Activated naive CD8-positive, alpha-beta T cell treated with anti-CD3 and anti-CD28 coated beads for 36 hours (primary cell): ENCODE results near the gene PHF20. TPM values are rescaled to one million over a fixed set of nuclear protein-coding genes. Genes with fewer than 3 reads are reported as not detected.
"Not testable (repeated sequence)": the region's sequence is repeated elsewhere in the genome, so short reads cannot be mapped to it uniquely, and the experiment has no call there.

Experiments
- DNase-seq: peaks from one replicate; pipeline ENCODE4 v3.0.0; 2021
- H3K27ac Mint-ChIP-seq: one replicate; pipeline ENCODE4 v1.8.0; 2022; ENCODE audit warnings: mild to moderate bottlenecking, moderate library complexity, mixed read lengths
- H3K27me3 Mint-ChIP-seq: one replicate; pipeline ENCODE4 v1.8.0; 2022; ENCODE audit warnings: mild to moderate bottlenecking, mixed read lengths
- H3K36me3 Mint-ChIP-seq: one replicate; pipeline ENCODE4 v1.8.0; 2021; ENCODE audit warnings: mild to moderate bottlenecking, mixed read lengths
- H3K4me1 Mint-ChIP-seq: one replicate; pipeline ENCODE4 v1.8.0; 2021; ENCODE audit warnings: mixed read lengths
- H3K4me3 Mint-ChIP-seq: one replicate; pipeline ENCODE4 v1.8.0; 2022; ENCODE audit warnings: mild to moderate bottlenecking, moderate library complexity, mixed read lengths
- H3K9me3 Mint-ChIP-seq: one replicate; pipeline ENCODE4 v1.8.0; 2022; ENCODE audit warnings: mixed read lengths
- total RNA-seq, 2 experiments: library from RNA; stranded (reverse); gene quantifications; one replicate each; pipeline ENCODE4 v1.2.3, GENCODE V29; 2021

Gene PHF20
- total RNA-seq, 2 experiments from 2014 or later = 50.2 to 50.6 TPM

DNA sequence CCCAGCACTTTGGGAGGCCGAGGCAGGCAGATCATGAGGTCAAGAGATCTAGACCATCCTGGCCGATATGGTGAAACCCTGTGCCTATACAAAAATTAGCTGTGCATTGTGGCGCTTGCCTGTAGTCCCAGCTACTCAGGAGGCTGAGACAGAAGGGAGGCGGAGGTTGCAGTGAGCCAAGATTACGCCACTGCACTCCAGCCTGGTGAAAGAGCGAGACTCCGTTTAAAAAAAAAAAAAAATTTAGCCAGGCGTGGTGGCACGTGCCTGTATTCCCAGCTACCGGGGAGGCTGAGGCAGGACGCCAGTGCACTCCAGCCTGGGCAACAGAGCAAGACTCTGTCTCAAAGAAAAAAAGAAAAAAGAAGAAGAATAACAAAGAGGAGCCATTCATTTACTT lies 10.3 kb upstream of the PHF20 start:
- H3K27me3 Mint-ChIP-seq, DNase-seq, H3K36me3 Mint-ChIP-seq, H3K27ac Mint-ChIP-seq, H3K9me3 Mint-ChIP-seq, H3K4me1 Mint-ChIP-seq, H3K4me3 Mint-ChIP-seq: not testable (repeated sequence)

DNA sequence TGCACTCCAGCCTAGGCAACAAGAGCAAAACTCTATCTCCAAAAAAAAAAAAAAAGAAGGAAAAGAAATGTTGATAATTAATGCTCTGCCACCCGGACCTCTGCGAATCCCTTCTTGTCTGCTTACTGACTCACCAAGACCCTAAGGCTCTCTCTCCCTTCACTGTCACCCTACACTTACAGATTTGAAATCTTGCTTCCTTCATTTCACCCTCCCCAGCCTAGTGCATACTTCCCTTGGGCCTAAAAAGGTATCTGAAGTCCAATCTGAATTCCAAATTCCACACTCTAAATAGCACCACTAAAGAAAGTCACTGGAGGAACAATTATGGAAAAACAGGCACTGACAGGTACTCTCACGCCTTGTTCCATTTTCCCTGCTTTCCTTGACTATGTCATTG lies 9.4 kb upstream of the PHF20 start:
- peaks cover 2% of the 10 kb centered on the region for H3K4me1 Mint-ChIP-seq
- H3K4me3 Mint-ChIP-seq = no peak overlapping the region
- no peaks in the 10 kb centered on the region for H3K36me3 Mint-ChIP-seq
- no peak overlapping the region for H3K27ac Mint-ChIP-seq
- H3K27me3 Mint-ChIP-seq = no peaks in the 10 kb centered on the region
- no peaks in the 10 kb centered on the region for H3K9me3 Mint-ChIP-seq
- DNase-seq = no peak

DNA sequence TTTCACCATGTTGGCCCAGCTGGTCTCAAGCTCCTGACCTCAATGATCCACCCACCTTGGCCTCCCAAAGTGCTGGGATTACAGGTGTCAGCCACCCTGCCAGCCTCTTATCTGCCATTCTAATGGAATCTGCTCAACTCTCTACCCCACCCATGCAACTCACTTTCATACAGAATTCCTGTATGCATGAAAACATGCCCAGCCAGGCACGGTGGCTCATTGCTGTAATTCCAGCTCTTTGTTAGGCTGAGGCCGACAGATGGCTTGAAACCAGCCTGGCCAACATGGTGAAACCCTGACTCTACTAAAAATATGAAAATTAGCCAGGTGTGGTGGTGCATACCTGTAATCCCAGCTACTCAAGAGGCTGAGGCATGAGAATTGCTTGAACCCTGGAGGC lies 6.9 kb upstream of the PHF20 start:
- peaks cover 22% of the 10 kb centered on the region for H3K4me1 Mint-ChIP-seq
- H3K9me3 Mint-ChIP-seq, H3K4me3 Mint-ChIP-seq, DNase-seq, H3K36me3 Mint-ChIP-seq, H3K27ac Mint-ChIP-seq, H3K27me3 Mint-ChIP-seq: not testable (repeated sequence)

DNA sequence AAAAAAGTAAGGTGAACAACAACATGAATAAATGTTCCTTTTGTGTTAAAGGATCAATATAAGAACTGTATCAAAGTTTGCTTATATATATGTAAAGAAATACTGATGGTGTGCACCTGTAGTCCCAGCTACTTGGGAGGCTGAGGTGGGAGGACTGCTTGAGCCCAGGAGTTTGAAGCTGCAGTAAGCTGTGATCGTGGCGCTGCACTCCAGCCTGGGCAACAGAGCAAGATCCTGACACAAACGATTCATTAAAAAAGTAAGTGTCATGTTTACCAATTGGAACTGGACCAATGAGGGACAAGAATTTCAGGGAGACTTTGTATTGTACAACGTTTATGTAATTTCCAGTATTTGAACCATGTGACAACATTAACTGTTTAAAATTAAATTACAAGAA lies 5.0 kb upstream of the PHF20 start:
- no peak overlapping the region for H3K27ac Mint-ChIP-seq
- peaks cover 29% of the 10 kb centered on the region for H3K4me1 Mint-ChIP-seq
- DNase-seq = no peak
- peaks cover 7% of the 10 kb centered on the region for H3K9me3 Mint-ChIP-seq
- no peaks in the 10 kb centered on the region for H3K27me3 Mint-ChIP-seq
- H3K36me3 Mint-ChIP-seq = peaks cover 10% of the 10 kb centered on the region
- H3K4me3 Mint-ChIP-seq = no peak overlapping the region

DNA sequence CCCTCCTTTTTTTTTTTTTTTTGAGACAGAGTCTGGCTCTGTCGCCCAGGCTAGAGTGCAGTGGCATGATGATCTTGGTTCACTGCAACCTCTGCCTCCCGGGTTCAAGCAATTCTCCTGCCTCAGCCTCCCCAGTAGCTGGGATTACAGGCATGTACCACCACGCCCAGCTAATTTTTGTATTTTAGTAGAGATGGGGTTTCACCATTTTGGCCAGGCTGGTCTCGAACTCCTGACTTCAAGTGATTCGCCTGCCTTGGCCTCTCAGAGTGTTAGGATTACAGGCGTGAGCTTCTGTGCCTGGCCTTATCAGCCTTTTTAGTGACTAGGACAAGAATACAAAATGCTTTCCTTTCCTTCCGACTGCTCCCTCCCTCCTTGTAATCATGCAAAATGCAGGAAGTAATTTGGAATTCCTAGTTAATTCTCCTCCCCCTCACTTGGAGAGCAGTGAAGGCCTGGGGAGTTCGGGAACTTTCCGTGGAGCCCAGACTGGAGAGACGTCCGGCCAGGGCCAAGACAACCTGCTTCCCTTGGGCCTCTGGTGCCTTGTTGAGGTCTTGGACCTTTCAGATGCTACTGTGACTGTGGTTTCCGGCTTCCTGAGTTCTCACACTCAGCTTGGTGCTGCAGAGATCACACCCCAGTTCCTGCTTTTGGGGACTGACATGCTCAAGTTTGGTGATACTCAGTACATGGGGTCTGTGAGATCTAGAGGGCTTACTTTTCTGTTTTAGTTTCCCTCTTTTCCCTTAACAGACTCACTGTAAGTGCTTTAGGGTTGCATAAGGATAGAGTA lies 3.9 kb upstream of the PHF20 start:
- no peaks in the 10 kb centered on the region for H3K27me3 Mint-ChIP-seq
- H3K4me3 Mint-ChIP-seq = peak overlapping the region; percentile 85
- peaks cover 29% of the 10 kb centered on the region for H3K4me1 Mint-ChIP-seq
- DNase-seq = peak; percentile 63
- H3K9me3 Mint-ChIP-seq = peaks cover 7% of the 10 kb centered on the region
- peak overlapping the region; percentile 99 for H3K27ac Mint-ChIP-seq
- peaks cover 10% of the 10 kb centered on the region for H3K36me3 Mint-ChIP-seq

DNA sequence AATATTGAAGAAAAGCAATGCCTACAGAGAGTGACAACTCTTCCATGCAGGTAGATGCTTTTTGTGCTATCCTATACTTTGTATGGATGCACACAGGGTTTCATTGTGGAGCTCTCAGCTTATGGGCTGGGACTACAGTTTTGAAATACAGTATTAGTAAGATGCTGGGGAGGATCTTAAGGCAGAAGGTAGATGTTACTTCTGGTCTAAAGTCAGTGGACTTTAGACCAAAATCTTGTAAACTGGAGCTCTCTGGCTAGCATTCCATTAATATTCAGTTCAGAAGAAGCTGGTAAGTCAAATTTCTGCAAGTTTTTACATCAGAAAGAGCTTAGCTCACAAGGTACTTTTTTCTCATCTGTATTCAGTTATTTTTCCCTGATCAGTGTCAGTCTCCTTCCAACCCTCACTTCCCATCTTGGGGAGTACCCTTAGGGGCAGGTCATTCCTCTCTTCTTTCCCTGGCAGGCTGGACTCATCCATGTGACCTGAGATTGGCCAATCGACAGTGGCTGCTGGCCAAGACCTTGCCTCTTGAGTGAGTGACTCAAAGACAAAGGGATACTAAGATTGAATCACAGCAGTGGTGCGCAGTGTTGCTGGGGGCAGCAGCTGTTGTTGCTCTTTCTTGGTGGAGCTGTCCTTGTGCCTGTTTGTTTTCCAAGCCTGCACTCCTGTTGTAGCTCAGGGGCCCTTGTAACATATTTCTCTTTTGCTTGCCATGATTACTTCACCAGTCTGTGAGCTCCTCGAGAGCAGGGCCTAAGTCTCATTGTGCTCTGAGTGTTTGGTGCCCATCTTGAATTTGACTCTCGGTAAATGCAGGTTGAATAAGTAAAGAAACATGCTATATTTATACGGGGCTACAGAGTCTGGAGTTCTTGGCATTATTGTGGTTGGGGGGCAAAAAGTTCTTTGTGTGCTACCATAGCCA lies 2.8 kb upstream of the PHF20 start:
- DNase-seq = peak; percentile 55
- Mint-ChIP-seq H3K27me3 (no peaks in the 10 kb centered on the region), H3K4me1 (peaks cover 39% of the 10 kb centered on the region), H3K36me3 (peaks cover 19% of the 10 kb centered on the region), H3K9me3 (peaks cover 7% of the 10 kb centered on the region), H3K27ac (peak overlapping the region; percentile 99), H3K4me3 (no peak overlapping the region)

DNA sequence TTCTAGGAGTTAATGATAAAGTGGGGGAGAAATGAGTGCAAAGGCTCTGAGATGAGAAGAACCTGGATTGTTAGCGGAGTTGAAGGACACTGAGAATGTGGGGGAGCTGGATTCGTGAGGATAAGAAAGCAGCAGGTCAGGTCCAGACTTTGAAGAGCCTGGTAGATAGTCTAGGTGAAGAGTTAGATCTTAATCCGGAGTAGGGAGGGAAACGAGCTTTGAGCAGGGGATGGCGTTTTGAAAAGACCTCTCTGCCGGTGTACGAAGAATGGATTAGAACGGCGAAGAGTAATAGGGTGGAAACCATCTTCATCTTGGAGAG lies 487 bp upstream of the PHF20 start:
- H3K9me3 Mint-ChIP-seq = peaks cover 7% of the 10 kb centered on the region
- peak overlapping the region; percentile 67 for H3K4me3 Mint-ChIP-seq
- peaks cover 50% of the 10 kb centered on the region for H3K4me1 Mint-ChIP-seq
- H3K27me3 Mint-ChIP-seq = no peaks in the 10 kb centered on the region
- H3K27ac Mint-ChIP-seq = peak overlapping the region; percentile 92
- H3K36me3 Mint-ChIP-seq = peaks cover 27% of the 10 kb centered on the region
- no peak for DNase-seq

DNA sequence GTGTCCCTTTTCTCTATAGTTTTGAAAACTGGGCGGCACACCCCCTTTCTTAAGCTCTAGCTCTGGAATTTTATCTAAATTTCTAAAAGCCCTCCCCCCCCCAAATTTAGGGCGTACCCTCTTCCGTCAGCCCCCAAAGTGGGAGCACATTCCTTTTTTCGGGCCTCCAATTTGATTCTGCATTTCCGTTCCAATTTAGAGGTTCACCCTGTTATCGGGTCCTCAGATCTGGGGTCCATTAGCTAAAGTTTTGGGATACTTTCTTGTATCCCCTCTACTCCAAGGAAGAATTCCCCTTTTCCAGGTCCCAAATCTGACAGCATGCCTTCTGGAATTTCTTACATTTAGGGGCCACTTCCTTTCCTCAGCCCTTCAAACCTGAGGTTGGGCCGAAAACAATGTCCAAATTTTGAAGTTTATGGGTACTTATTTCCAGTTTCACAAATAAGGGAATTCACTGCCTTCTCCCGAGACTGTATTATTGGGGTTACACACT lies 796 bp downstream of the PHF20 start:
- peaks cover 37% of the 10 kb centered on the region for H3K36me3 Mint-ChIP-seq
- peak overlapping the region; percentile 93 for H3K27ac Mint-ChIP-seq
- H3K9me3 Mint-ChIP-seq = peaks cover 7% of the 10 kb centered on the region
- H3K4me1 Mint-ChIP-seq = peaks cover 61% of the 10 kb centered on the region
- no peaks in the 10 kb centered on the region for H3K27me3 Mint-ChIP-seq
- DNase-seq = no peak
- peak overlapping the region; percentile 94 for H3K4me3 Mint-ChIP-seq

DNA sequence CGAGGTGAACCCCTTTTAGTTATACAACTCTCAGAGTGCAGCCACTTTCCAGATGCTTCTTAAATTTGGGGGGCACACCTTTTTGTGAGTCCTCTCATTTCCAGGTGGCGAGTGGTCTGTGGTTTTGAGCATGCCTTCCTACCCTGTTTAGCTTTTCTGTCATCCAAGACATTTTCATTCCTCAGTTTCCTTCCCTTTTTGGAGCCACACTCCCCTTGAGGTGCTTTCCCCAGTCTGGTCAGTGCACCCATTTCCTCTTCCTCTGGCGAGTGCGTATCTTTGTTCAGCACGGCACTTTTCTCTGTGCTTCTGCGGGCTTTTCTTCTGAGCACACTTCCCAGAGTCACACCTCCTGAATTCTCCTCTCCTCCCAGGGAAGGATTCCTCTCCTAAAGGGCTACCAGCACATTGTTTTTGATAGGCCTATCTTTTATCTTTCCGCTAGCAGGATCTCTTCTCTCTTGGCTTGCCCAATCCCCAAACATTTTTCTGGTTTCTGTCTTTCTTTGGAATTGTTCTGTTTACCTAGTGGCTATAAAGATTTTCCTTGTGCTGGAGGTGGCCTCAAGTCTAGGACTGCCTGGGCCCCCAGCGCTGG lies 1.4 kb downstream of the PHF20 start:
- H3K27me3 Mint-ChIP-seq = no peaks in the 10 kb centered on the region
- H3K4me1 Mint-ChIP-seq = peaks cover 58% of the 10 kb centered on the region
- H3K4me3 Mint-ChIP-seq = peak overlapping the region; percentile 94
- H3K36me3 Mint-ChIP-seq = peaks cover 35% of the 10 kb centered on the region
- peak; percentile 28 for DNase-seq
- peak overlapping the region; percentile 93 for H3K27ac Mint-ChIP-seq
- peaks cover 7% of the 10 kb centered on the region for H3K9me3 Mint-ChIP-seq

DNA sequence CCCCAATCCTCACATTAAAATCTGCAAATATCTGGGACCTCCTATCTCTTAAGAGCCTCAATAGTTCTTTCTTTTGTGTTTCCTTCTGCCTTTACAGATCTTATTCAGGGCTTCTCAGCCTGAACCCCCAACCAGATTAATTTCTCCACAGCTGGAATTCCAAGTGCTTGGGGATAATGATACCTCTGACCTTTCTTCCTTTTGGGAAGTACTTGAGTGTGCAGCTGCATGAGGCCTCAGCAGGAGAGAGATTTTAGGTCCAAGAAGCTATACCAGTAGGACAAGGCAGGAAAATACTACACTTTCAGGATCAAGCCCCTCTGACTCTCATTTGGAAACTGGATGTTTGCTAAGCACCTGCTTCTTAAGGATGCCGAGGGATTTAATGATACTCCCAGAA lies 2.6 kb downstream of the PHF20 start:
- peak overlapping the region; percentile 94 for H3K4me3 Mint-ChIP-seq
- peaks cover 40% of the 10 kb centered on the region for H3K36me3 Mint-ChIP-seq
- DNase-seq = no peak
- H3K27me3 Mint-ChIP-seq = no peaks in the 10 kb centered on the region
- H3K27ac Mint-ChIP-seq = peak overlapping the region; percentile 93
- H3K4me1 Mint-ChIP-seq = peaks cover 49% of the 10 kb centered on the region
- peaks cover 7% of the 10 kb centered on the region for H3K9me3 Mint-ChIP-seq

DNA sequence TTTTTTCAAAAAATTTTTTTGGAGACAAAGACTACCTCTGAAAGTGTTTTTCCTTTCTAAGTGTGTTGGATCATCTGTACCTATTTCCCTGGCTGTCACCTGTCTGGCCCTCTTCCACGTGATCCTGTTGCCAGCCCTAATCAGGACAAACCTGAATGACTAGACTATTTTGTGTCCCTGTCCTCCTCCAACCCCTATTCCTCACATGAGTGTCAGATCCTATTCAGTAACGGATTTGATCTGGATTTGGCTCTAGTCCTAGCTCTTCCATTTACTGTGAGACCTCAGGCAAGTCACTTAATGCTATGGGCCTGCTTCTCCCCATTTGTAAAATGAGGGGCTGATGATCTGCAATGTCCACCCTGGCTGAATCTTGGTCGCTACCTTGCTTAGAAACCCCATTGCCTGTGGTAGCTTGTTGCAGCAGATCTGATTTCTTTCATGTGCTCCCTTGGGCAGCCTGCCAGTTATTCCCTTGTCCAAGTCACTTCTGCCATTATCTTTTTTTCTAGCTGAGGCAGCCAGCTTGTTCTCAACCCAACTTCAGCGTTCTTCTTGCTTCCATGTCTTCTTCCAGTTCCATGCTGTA lies 4.8 kb downstream of the PHF20 start:
- Mint-ChIP-seq H3K9me3 (peaks cover under 1% of the 10 kb centered on the region), H3K27me3 (no peaks in the 10 kb centered on the region), H3K4me1 (peaks cover 44% of the 10 kb centered on the region), H3K4me3 (no peak overlapping the region), H3K27ac (peak overlapping the region; percentile 64), H3K36me3 (peaks cover 33% of the 10 kb centered on the region)
- DNase-seq = no peak

DNA sequence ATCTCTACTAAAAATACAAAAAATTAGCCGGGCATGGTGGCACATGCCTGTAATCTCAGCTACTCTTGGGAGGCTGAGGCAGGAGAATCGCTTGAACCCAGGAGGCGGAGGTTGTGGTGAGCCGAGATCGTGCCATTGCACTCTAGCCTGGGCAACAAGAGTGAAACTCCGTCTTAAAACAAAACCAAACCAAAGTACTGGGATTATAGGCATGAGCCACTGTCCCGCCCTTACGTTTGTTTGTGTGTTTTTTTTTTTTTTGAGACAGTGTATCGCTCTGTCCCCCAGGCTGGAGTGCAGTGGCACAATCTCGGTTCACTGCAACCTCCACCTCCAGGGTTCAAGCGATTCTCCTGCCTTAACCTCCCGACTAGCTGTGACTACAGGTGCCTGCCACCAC lies 12.0 kb downstream of the PHF20 start:
- H3K9me3 Mint-ChIP-seq, H3K36me3 Mint-ChIP-seq, H3K27ac Mint-ChIP-seq, H3K4me3 Mint-ChIP-seq, DNase-seq, H3K27me3 Mint-ChIP-seq: not testable (repeated sequence)
- peaks cover 15% of the 10 kb centered on the region for H3K4me1 Mint-ChIP-seq

DNA sequence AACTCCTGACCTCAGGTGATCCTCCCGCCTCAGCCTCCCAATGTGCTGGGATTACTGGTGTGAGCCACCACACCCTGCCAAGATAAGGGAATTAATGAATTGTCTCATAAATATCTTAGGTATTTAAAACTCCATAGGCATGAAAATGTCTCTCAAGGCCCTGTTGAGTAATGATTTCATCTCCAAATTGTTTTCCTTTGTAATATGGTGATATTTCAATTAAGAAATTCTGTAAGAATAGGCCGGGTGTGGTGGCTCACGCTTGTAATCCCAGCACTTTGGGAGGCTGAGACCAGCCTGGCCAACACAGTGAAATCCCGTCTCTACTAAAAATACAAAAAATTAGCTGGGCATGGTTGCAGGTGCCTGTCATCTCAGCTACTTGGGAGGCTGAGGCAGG lies 13.7 kb downstream of the PHF20 start:
- not testable (repeated sequence) for H3K27ac Mint-ChIP-seq, DNase-seq, H3K27me3 Mint-ChIP-seq, H3K4me3 Mint-ChIP-seq, H3K9me3 Mint-ChIP-seq, H3K36me3 Mint-ChIP-seq
- peaks cover 17% of the 10 kb centered on the region for H3K4me1 Mint-ChIP-seq

DNA sequence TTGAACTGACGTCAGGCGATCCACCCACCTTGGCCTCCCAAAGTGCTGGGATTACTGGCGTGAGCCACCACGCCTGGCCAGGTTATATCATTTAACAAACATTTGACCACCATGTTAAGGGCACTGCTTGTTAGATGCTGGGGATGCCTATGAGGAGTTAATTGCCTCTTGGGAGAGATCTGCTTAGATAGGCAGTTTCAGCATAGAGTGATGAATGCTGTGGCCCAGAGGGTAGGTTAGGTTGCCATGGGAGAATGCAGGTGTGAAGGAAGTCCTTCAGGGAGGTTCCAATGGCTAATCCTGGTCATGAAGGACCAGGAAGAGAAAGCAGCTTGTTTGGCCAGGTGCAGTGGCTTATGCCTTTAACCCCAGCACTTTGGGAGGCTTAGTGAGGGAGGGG lies 17.0 kb downstream of the PHF20 start:
- DNase-seq = no peak
- Mint-ChIP-seq H3K27ac (no peak overlapping the region), H3K4me1 (peaks cover 18% of the 10 kb centered on the region), H3K36me3 (peaks cover 9% of the 10 kb centered on the region), H3K4me3 (no peak overlapping the region), H3K9me3 (no peaks in the 10 kb centered on the region), H3K27me3 (no peaks in the 10 kb centered on the region)

DNA sequence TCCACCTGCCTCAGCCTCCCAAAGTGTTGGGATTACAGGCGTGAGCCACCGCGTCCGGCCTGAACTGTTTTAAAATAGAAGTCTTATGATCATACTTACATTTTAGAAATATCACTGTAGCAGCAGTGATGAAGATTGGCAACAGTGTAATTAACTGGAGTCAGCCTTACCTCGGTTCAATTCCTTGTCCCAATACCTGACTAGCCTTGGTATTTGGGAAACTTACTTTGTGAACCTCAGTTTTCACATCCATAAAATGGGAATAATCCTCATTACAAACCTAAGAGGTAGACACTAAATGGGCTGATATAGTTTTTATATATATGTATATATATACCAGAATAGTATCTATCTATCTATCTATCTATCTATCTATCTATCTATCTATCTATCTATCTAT lies 19.3 kb downstream of the PHF20 start:
- Mint-ChIP-seq H3K4me3 (no peak overlapping the region), H3K4me1 (peaks cover 18% of the 10 kb centered on the region), H3K36me3 (peaks cover 19% of the 10 kb centered on the region), H3K27me3 (no peaks in the 10 kb centered on the region), H3K27ac (no peak overlapping the region), H3K9me3 (no peaks in the 10 kb centered on the region)
- no peak for DNase-seq
